ENCODE results near the gene NFIC. TPM values are rescaled to one million over a fixed set of nuclear protein-coding genes. Genes with fewer than 3 reads are reported as not detected.

NFIC gene
- total RNA-seq, 1 donor: 42.7 TPM

DNA sequence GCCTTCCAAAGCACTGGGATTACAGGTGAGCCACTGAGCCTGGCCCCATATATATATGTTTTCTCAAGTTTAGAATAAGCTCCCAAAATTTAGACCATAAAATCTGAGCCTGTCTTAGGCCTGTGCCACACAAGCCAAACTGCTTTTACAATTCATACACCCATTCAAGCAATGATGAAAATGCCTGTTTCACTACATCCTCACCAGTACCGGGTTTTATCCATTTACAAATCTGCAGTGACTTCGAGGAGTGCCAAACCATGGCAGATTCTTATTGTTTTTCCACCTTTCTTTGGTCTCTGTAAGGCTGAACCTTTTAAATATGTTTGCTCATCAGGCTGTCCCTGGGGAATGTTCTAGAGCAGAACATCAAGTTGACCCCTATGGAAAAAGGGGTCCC is 9.6 kb upstream of the NFIC start:
- H3K4me3 ChIP-seq (ENCODE audit: low read depth, low read length): no peak overlapping the region
- no peak for DNase-seq (ENCODE audit: low read depth)
- TF ChIP-seq, protein P1, sequence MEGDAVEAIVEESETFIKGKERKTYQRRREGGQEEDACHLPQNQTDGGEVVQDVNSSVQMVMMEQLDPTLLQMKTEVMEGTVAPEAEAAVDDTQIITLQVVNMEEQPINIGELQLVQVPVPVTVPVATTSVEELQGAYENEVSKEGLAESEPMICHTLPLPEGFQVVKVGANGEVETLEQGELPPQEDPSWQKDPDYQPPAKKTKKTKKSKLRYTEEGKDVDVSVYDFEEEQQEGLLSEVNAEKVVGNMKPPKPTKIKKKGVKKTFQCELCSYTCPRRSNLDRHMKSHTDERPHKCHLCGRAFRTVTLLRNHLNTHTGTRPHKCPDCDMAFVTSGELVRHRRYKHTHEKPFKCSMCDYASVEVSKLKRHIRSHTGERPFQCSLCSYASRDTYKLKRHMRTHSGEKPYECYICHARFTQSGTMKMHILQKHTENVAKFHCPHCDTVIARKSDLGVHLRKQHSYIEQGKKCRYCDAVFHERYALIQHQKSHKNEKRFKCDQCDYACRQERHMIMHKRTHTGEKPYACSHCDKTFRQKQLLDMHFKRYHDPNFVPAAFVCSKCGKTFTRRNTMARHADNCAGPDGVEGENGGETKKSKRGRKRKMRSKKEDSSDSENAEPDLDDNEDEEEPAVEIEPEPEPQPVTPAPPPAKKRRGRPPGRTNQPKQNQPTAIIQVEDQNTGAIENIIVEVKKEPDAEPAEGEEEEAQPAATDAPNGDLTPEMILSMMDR (IDR thresholded peaks at IDR 0.05; ENCODE audit: insufficient read depth, low read depth, low read length): no peak

DNA sequence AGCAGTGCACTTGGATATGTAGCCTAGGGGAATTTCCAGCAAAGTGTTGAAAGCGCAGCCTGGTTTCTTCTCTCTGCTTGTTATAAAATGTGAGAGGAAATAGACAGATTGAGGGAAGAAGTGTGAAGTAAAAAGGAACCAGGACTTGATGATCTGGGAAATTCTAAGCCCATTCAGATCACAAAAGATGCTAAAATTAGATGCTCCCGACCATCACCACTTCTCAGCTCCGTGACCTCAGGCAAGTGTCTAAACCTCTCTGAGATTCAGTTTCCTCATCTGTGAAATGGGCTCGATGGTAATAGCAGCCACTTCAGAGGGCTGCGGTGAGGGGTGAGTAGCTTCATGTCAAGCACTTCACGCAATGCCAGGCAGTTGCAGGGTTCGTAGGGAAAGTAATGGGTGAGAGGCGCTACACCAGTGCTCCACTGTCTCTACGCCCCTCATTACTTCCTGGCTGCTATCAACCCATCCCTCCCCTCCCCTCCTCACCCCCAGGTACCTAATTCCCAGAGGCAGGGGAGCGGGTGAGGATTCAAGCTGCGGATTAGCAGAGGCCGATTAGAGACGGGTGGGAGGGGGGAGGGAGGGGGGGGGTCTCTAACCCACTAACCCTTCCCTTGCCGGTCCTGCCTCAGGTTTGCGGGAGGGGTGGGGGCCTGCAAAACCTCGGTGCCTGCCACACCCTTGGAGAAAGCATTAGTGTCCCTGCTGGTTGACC is 9.0 kb upstream of the NFIC start:
- no peak overlapping the region for H3K4me3 ChIP-seq (ENCODE audit: low read depth, low read length)
- TF ChIP-seq, protein P1 (IDR thresholded peaks at IDR 0.05; ENCODE audit: insufficient read depth, low read depth, low read length): no peak
- no peak for DNase-seq (ENCODE audit: low read depth)

DNA sequence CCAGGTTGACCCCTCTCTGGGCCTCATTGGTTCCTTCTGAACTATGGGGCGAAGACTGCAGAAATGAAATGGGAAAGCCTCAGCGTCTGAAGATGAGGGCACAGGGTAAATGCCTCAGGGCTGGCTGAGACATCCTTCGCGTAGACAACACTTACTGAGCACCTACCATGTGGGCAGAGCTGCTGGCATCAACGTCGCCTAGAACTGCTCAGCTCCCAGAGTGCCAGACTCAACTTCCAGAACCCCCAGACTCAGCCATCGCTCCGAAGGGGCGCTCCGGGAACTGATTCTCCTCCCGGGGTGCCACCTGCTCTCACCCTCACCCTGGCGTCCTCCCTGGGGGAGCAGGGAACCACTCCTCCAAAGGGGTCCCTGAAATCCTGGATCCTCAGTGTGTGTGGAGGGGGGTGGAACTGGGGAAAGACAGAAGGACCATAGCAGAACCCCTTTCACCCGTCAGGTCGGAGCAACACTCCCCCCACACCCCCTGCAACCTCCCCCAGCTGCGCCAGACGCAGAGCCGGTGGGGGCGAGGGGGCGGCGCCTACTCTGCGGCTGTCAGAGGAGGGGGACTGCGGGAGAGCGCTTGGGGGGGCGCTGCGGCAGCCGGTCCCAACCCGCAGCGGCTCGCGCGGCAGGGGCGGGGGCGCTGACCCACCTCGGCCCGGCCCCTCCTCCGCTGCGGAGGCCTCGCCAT is 8.2 kb upstream of the NFIC start:
- H3K4me3 ChIP-seq (ENCODE audit: low read depth, low read length): peak overlapping the region; percentile 68
- no peak for DNase-seq (ENCODE audit: low read depth)
- TF ChIP-seq, protein P1 (IDR thresholded peaks at IDR 0.05; ENCODE audit: insufficient read depth, low read depth, low read length): no peak

GRCh38 chr19:3358689-3359014 is 7.7 kb upstream of the NFIC start:
- DNase-seq (ENCODE audit: low read depth): no peak
- peak overlapping the region; percentile 68 for H3K4me3 ChIP-seq (ENCODE audit: low read depth, low read length)
- TF ChIP-seq, protein P1 (IDR thresholded peaks at IDR 0.05; ENCODE audit: insufficient read depth, low read depth, low read length): no peak

DNA sequence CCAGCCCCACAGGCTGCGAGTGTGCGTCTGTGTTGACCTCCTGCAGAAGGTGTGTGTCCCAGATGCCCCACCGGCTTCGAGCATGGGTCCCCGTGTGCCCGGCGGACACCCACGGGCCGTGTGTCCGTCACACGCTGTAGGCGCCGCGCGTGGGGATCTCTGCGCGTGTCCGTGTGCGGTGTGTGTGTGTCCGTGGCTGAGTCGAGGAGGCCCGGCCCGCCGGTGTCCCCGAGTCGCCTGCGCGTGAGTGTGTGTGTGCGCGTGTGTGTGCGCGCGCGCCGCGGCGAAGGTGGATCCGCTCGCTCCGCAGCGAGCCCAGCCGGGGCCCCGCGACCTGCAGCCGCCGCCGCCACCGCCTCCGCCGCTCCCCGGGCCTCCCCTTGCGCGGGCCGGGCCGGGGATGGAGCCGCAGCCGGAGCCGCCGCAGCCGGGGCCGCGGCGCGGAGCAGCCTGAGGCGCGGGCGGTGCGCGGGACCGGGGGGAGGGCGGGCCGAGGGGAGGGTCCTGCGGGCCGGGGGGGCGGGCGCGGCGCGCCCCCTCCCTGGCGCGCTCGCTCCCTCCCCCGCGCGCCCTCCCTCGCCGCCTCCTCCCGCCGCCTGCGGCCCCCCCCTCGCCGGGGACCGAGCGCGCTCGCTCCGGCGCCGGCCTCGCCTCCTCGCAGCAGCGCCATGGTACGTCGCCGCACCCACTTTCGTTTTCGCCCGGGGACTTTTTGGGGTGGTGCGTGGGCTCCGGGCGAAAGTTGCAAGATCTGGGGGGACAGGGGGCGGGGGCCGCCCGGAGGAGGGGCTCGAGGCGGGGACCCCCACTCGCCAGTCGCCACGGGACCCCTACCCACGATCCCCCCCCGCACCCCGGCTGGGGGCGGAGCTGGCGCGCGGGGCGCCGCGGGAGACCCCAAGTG is 7.1 kb upstream of the NFIC start:
- TF ChIP-seq, protein P1 (IDR thresholded peaks at IDR 0.05; ENCODE audit: insufficient read depth, low read depth, low read length): no peak
- H3K4me3 ChIP-seq (ENCODE audit: low read depth, low read length): peak overlapping the region; percentile 68
- peak; percentile 66 for DNase-seq (ENCODE audit: low read depth)

DNA sequence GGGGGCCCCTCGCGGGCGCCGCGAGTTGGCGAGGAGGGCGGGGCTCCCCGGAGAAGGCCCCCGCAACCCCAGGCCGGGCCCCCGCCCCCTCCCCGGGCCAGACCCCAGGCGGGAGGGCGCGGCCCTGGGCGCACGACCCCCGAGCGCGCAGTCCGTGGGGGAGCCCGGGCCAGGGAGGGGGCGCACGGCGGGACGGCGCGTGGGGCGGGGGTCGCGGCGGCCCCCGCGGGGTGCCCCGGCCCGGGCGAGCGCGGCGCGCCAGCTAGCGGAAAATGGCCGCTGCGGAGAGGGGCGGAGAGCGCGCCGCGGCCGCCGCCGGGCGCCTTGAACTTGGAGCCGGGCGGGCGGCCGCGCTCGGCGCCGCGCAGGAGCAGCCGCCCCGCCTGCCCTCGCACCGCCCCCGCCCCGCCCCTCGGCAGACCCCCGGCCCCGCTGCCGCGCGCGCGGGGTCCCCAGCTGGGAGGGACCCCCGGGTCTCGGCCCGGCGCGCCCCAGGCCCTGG is 6.4 kb upstream of the NFIC start:
- TF ChIP-seq, protein P1 (IDR thresholded peaks at IDR 0.05; ENCODE audit: insufficient read depth, low read depth, low read length): no peak
- peak overlapping the region; percentile 68 for H3K4me3 ChIP-seq (ENCODE audit: low read depth, low read length)
- no peak for DNase-seq (ENCODE audit: low read depth)

All from fibroblast of villous mesenchyme (primary cell).